Spleen (tissue), 11 donors: ENCODE results near the gene SRPRB. TPM values are rescaled to one million over a fixed set of nuclear protein-coding genes. Genes with fewer than 3 reads are reported as not detected.

Experiments used
- DNase-seq: peaks from one replicate; pipeline ENCODE4 v3.0.0-alpha.2; 2020
- H3K27ac ChIP-seq, 8 donors: fragments of 200-600 bp; sonication (generic) in 7 of 8; 1 replicate in 4 of 8; 2 replicates in 4 of 8; pipeline versions ENCODE4 v1.5.0 to v1.8.0; 2016 to 2021; ENCODE audit warnings: inconsistent platforms in 4 of 8, mild to moderate bottlenecking in 4 of 8, moderate library complexity in 1 of 8
- H3K27me3 ChIP-seq, 7 donors: fragments of 200-600 bp; sonication (generic) in 6 of 7; replicated peaks in 1 of 7; 1 replicate in 4 of 7; 2 replicates in 3 of 7; pipeline versions ENCODE4 v1.5.0 to v1.8.0; 2016 to 2021; ENCODE audit warnings: inconsistent platforms in 3 of 7, mild to moderate bottlenecking in 1 of 7
- H3K36me3 ChIP-seq, 6 donors: fragments of 200-600 bp; sonication (generic) in 5 of 6; 1 replicate in 4 of 6; 2 replicates in 2 of 6; pipeline versions ENCODE4 v1.5.0 to v1.8.0; 2016 to 2021; ENCODE audit warnings: inconsistent platforms in 2 of 6
- H3K4me1 ChIP-seq, 6 donors: fragments of 200-600 bp; sonication (generic) in 5 of 6; 1 replicate in 3 of 6; 2 replicates in 3 of 6; pipeline versions ENCODE4 v1.5.0 to v1.8.0; 2016 to 2021; ENCODE audit warnings: inconsistent platforms in 3 of 6
- H3K4me3 ChIP-seq, 8 donors: fragments of 200-600 bp; sonication (generic) in 7 of 8; 1 replicate in 4 of 8; 2 replicates in 4 of 8; pipeline versions ENCODE4 v1.5.0 to v1.8.0; 2016 to 2021; ENCODE audit warnings: inconsistent platforms in 4 of 8, mild to moderate bottlenecking in 4 of 8, moderate library complexity in 2 of 8
- H3K9me3 ChIP-seq, 8 donors: fragments of 200-600 bp; sonication (generic) in 7 of 8; 1 replicate in 4 of 8; 2 replicates in 4 of 8; pipeline versions ENCODE4 v1.5.0 to v1.8.0; 2016 to 2021; ENCODE audit warnings: inconsistent platforms in 4 of 8
- CTCF ChIP-seq, 11 experiments: fragments of 200-600 bp in 7 of 11; fragments of 450-650 bp in 4 of 11; sonication (generic) in 4 of 11; IDR thresholded peaks in 8 of 11; conservative IDR thresholded peaks in 3 of 11; 1 replicate in 7 of 11; 2 replicates in 4 of 11; pipeline versions ENCODE4 v1.4.0 to v1.8.0; 2016 to 2021; ENCODE audit warnings: antibody characterized with exemption in 11 of 11, inconsistent platforms in 4 of 11, mild to moderate bottlenecking in 1 of 11
- POLR2A ChIP-seq, 3 donors: fragments of 450-650 bp; IDR thresholded peaks; one replicate each; pipeline ENCODE4 v1.5.1; 2017; ENCODE audit warnings: antibody characterized with exemption in 3 of 3, mild to moderate bottlenecking in 1 of 3
- POLR2AphosphoS5 ChIP-seq, 3 donors: sonication (generic); formaldehyde crosslinking; IDR thresholded peaks; one replicate each; pipeline ENCODE4 v1.5.1; 2017; ENCODE audit warnings: antibody characterized with exemption in 3 of 3
- WGBS, 5 donors: extraction: QIAGEN DNeasy Blood & Tissue Kit in 3 of 5; methylation state at CpG; one replicate each; pipeline versions ENCODE4 v1.1.5 to v1.1.7; 2013 to 2018; 5-methylcytosine and 5-hydroxymethylcytosine counted together
- intact Hi-C: fragments of 100-400 bp; cut with DNase I; formaldehyde crosslinking; loops from one replicate; pipeline ENCODE4 v1.15.0; 2023; ENCODE audit warnings: low total_unique reads
- polyA plus RNA-seq, 3 donors: library from polyadenylated mRNA; stranded (reverse); fragments of 200-250 nt; gene quantifications; one replicate each; pipeline ENCODE4 v1.2.1, GENCODE V29; 2013
- total RNA-seq, 7 donors: library from RNA; depleted of rRNA in 3 of 7; stranded (reverse); fragments of >200 nt in 3 of 7; fragmentation: NEBNext Ultra II Directional in 4 of 7; extraction: Animal tissue kit (Norgen Biotek cat#: 25700) in 4 of 7; gene quantifications; one replicate each; pipeline versions ENCODE4 v1.1.0 to v1.2.1, GENCODE V29; 2016 to 2021
- donor health status: healthy with polysubstance abuse.
- donor health status: DM: no; HTN: no; CAD: no; lungs with moderate emphysema.
- donor health status: DM: no; HTN: no; CAD: no.
- donor health status: Bipolar disorder and iron deficiency.
- donor health status: healthy.
- donor health status: DM: no; HTN: no; CAD: no.
- donor health status: DM: yes; HTN: yes; CAD: no.

The SRPRB gene
- total and polyA plus RNA-seq, 10 donors = 11.5 to 38.5 (median 25.9) TPM

DNA sequence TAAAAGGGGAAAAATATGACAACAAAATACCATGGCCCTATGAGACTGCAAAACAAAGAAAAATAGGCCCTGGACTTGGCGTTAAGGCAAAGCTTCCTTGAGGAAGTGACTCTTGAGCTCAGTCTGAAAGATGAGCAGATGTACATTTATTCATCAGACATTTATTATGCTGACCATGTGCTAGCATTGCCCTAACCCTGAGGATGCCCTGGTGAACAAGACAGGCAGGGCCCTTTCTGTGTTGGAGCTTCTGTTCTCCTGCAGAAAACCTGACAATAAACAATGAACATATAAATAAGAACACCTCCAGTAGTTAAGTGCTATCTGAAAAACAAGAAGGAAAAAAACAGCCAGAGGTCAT is 47.1 kb upstream of the SRPRB start:
- no peak for DNase-seq
- intact Hi-C loops = no loop called here
- H3K27ac ChIP-seq = no peak overlapping the region
- H3K36me3 ChIP-seq = no peaks in the 10 kb centered on the region
- no peaks in the 10 kb centered on the region for H3K4me1 ChIP-seq
- no peak overlapping the region for H3K4me3 ChIP-seq
- H3K9me3 ChIP-seq = no peaks in the 10 kb centered on the region
- WGBS, 5 donors = 57 to 88% (median 64%) methylated on average over 1 of the region's 1 CpG
- no peak for TF ChIP-seq POLR2AphosphoS5 (IDR thresholded peaks at IDR 0.05)
- TF ChIP-seq CTCF (IDR thresholded peaks at IDR 0.05 in 8 of 11, conservative IDR thresholded peaks at IDR 0.05 in 3 of 11) = no peak
- no peak for TF ChIP-seq POLR2A (IDR thresholded peaks at IDR 0.05)
- peaks cover 0 to 8% (median 0%) of the 10 kb centered on the region in 7 donors for H3K27me3 ChIP-seq

GRCh38 chr3:133758964-133759739 is 46.5 kb upstream of the SRPRB start:
- no peak overlapping the region for H3K4me3 ChIP-seq
- H3K27ac ChIP-seq = no peak overlapping the region
- H3K27me3 ChIP-seq = peaks cover 0 to 8% (median 0%) of the 10 kb centered on the region in 7 donors
- DNase-seq = no peak
- TF ChIP-seq CTCF (IDR thresholded peaks at IDR 0.05 in 8 of 11, conservative IDR thresholded peaks at IDR 0.05 in 3 of 11) (no peak), POLR2A (IDR thresholded peaks at IDR 0.05) (no peak), POLR2AphosphoS5 (IDR thresholded peaks at IDR 0.05) (no peak)
- intact Hi-C loops = no loop called here
- WGBS, 5 donors = 88 to 92% (median 90%) methylated on average over 7 to 9 of the region's 9 CpGs
- peaks cover 0 to 4% (median 0%) of the 10 kb centered on the region in 6 donors for H3K4me1 ChIP-seq
- no peaks in the 10 kb centered on the region for H3K9me3 ChIP-seq
- H3K36me3 ChIP-seq = no peaks in the 10 kb centered on the region

GRCh38 chr3:133759740-133760305 is 45.8 kb upstream of the SRPRB start:
- WGBS, 5 donors = 68 to 77% (median 68%) methylated on average over 2 of the region's 2 CpGs
- H3K9me3 ChIP-seq = no peaks in the 10 kb centered on the region
- peaks cover 0 to 8% (median 0%) of the 10 kb centered on the region in 7 donors for H3K27me3 ChIP-seq
- no peak for TF ChIP-seq POLR2AphosphoS5 (IDR thresholded peaks at IDR 0.05)
- no peak for TF ChIP-seq CTCF (IDR thresholded peaks at IDR 0.05 in 8 of 11, conservative IDR thresholded peaks at IDR 0.05 in 3 of 11)
- no peak for TF ChIP-seq POLR2A (IDR thresholded peaks at IDR 0.05)
- peaks cover 0 to 5% (median 3%) of the 10 kb centered on the region in 6 donors for H3K4me1 ChIP-seq
- no peaks in the 10 kb centered on the region for H3K36me3 ChIP-seq
- intact Hi-C loops = no loop called here
- H3K4me3 ChIP-seq = no peak overlapping the region
- no peak overlapping the region for H3K27ac ChIP-seq
- no peak for DNase-seq

DNA sequence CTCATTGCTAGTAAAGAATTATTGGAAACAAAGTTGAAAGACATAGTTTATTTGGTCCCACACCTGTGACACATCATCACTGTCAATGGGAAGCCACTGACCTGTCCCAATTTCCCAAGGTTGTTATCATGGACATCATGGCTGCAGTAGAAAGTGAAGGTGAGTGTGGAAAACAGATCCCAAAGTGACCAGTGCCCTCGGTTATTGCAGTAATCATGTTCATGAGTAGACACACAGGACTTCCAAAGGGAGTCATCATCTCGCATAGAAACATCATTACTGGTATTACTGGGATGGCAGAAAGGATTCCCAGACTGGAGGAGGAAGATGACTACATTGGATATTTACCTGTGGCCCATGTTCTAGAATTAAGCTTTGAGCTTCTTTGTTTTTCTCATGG is 44.7 kb upstream of the SRPRB start:
- WGBS, 5 donors = 86 to 94% (median 90%) methylated on average over 2 of the region's 2 CpGs
- Histone ChIP-seq H3K27ac (no peak overlapping the region), H3K36me3 (no peaks in the 10 kb centered on the region), H3K4me3 (no peak overlapping the region), H3K27me3 (peaks cover 0 to 8% (median 0%) of the 10 kb centered on the region in 7 donors), H3K4me1 (peaks cover 0 to 6% (median 3%) of the 10 kb centered on the region in 6 donors), H3K9me3 (no peaks in the 10 kb centered on the region)
- intact Hi-C loops = no loop called here
- TF ChIP-seq POLR2A (IDR thresholded peaks at IDR 0.05) = no peak
- TF ChIP-seq CTCF (IDR thresholded peaks at IDR 0.05 in 8 of 11, conservative IDR thresholded peaks at IDR 0.05 in 3 of 11) = no peak
- TF ChIP-seq POLR2AphosphoS5 (IDR thresholded peaks at IDR 0.05) = no peak
- no peak for DNase-seq
